GM12864 (cell line): ENCODE data around the gene ZC3H18.

Experiments used
- DNase-seq: peaks from one replicate; pipeline ENCODE4 v3.0.0-alpha.2; 2011; ENCODE audit warnings: low read depth
- H3K4me3 ChIP-seq: 2 replicates; pipeline ENCODE4 v1.5.1; 2011; ENCODE audit warnings: mild to moderate bottlenecking, low read depth, low read length, control low read depth
- CTCF ChIP-seq: IDR thresholded peaks from 2 replicates; pipeline ENCODE4 v1.5.1; 2011; ENCODE audit warnings: low read depth, mild to moderate bottlenecking, moderate library complexity, low read length, control low read depth, inconsistent platforms; ENCODE audit errors: missing control alignments

The ZC3H18 gene

GRCh38 chr16:88550246-88550661, 19.9 kb upstream of the ZC3H18 start:
- H3K4me3 ChIP-seq, result no peak overlapping the region
- TF ChIP-seq CTCF, result no peak
- no peak for DNase-seq

DNA sequence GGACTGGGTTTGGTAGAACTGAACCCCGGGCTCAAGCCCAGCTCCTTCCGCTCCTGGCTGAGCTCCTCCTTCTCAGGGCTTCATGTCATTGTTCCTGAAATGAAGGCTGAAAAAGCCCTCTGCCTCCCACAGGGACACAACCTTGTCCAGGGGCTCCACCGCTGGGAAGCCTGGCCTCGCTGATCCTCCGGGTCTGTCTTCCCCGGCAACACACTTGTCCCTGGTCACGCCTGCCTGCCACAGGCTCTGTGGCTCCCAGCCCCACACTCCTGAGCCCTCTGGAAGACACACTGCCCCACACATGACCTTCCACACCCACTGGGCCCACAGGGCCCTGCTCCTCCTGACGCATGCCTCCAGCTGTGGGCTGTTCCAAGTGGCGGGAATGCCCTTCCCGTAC, 18.0 kb upstream of the ZC3H18 start:
- DNase-seq, result no peak
- no peak overlapping the region for H3K4me3 ChIP-seq
- no peak for TF ChIP-seq CTCF

- H3K4me3 ChIP-seq, result no peak overlapping the region
- no peak for DNase-seq
Observed at GRCh38 chr16:88552815-88553214, 17.4 kb upstream of the ZC3H18 start.

DNA sequence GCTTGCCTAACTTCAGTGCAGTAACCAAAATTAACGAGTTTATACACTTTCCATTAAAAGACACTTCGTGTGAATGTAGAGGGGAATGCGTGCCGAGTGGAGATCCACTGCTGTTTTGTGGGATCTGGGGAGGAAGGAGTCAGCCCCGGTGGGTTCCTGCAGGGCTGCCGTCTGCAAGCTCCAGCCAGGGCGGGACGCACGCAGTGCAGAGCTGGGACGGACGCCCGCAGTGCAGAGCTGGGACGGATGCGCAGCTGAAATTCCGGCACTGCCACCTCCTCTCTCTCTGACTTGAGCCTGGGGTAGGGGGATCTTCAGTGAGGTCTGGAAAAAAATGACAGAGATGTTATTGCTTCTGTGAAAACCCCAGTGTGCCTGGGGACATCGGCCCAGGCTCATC, 16.5 kb upstream of the ZC3H18 start:
- no peak for TF ChIP-seq CTCF
- DNase-seq, result no peak
- H3K4me3 ChIP-seq, result no peak overlapping the region

More at GRCh38 chr16:88552815-88553214, 17.4 kb upstream of the ZC3H18 start:
- no peak for TF ChIP-seq CTCF

GRCh38 chr16:88554711-88555264, 15.4 kb upstream of the ZC3H18 start:
- H3K4me3 ChIP-seq, result no peak overlapping the region
- no peak for TF ChIP-seq CTCF
- DNase-seq, result no peak

DNA sequence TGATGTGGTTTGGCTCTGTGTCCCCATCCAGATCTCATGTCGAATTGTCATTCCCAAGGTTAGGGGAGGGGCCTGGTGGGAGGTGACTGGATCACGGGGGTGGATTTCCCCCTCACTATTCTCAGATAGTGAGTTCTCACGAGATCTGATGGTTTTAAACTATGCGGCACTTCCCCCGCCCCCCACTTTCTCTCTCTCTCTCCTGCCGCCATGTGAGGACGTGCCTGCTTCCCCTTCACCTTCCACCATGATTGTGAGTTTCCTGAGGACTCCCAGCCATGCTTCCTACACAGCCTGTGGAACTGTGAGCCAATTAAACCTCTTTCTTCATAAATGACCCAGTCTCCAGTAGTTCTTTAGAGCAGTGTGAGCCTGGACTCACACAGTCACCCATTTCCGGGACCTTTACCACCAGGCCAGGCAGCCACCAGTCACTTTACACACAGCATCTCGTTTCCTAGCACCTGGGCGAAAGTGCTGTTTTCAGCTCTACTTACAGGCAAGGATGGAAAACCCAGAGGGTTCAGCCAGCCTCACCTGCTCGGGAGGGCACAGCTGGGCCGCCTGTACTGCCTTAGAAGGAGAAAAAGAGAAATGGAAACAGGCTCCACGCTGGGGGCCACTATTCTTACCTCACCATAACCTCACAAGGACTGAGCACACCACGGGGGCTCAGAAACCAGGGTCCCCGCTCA, 13.8 kb upstream of the ZC3H18 start:
- no peak for DNase-seq
- no peak overlapping the region for H3K4me3 ChIP-seq
- no peak for TF ChIP-seq CTCF
